K562 (cell line): ENCODE measurements around the gene ANKRD6. TPM values are rescaled to one million over a fixed set of nuclear protein-coding genes. Genes with fewer than 3 reads are reported as not detected.

Source experiments
- ATAC-seq: fragments of 200-7000 bp; cut with Tn5 transposase; 3 replicates; pipeline ENCODE4 v1.9.1; 2020; ENCODE audit warnings: moderate library complexity
- BruUV-seq: library from RNA; stranded (reverse); fragments of 400-500 nt; replicated peaks from 2 replicates; lab custom pipeline; 2021; lab: Mats Ljungman, UMichigan
- CTCF ChIA-PET: fragments of 300-600 bp; formaldehyde crosslinking; extraction: SDS; loops from one replicate; lab custom pipeline; 2021; ENCODE audit warnings: low intra/inter-chr PET ratio; lab: Yijun Ruan, JAX
- POLR2A ChIA-PET: fragments of 300-600, 350-650 bp; sonication (Branson Sonifier 250); formaldehyde crosslinking; extraction: SDS; loops from one replicate; lab custom pipeline; 2021; ENCODE audit warnings: antibody characterized with exemption, inconsistent platforms; lab: Yijun Ruan, JAX
- DNase-seq, 4 experiments: peaks; one replicate each; pipeline versions ENCODE4 v3.0.0 to v3.0.0-alpha.2; 2011 to 2018; ENCODE audit warnings: low spot score in 3 of 4, mixed read lengths in 3 of 4; ENCODE audit errors: extremely low read depth in 1 of 4
- FAIRE-seq: peaks from 2 replicates; lab custom pipeline; 2011; peaks lifted over from hg19 to GRCh38; lab: Jason Lieb, UNC
- H2AFZ ChIP-seq: 2 replicates; pipeline ENCODE4 v1.6.0; 2011; ENCODE audit warnings: low read depth, low read length, control low read depth, inconsistent platforms
- H3K27ac ChIP-seq: fragments of 200-600 bp; 3 replicates; pipeline ENCODE4 v1.8.0; 2011; ENCODE audit warnings: low read depth, mild to moderate bottlenecking, control low read depth, inconsistent platforms, low read length, moderate library complexity, mixed read lengths; ENCODE audit errors: extremely low read depth
- H3K27me3 ChIP-seq, 2 experiments: fragments of 300-600 bp in 1 of 2; 2 replicates in 1 of 2; 3 replicates in 1 of 2; pipeline versions ENCODE4 v1.6.0 to v1.8.0; 2011; ENCODE audit warnings: inconsistent platforms in 2 of 2, low read length in 2 of 2, mild to moderate bottlenecking in 1 of 2, mixed read lengths in 1 of 2, moderate library complexity in 1 of 2; ENCODE audit not compliant: control insufficient read depth in 2 of 2, insufficient read depth in 2 of 2
- H3K36me3 ChIP-seq: fragments of 300-600 bp; 3 replicates; pipeline ENCODE4 v1.8.0; 2011; ENCODE audit warnings: mild to moderate bottlenecking, low read length, inconsistent platforms; ENCODE audit not compliant: control insufficient read depth, insufficient read depth
- H3K4me1 ChIP-seq, 2 experiments: fragments of 200-600 bp in 1 of 2; replicated peaks in 1 of 2; 2 replicates in 1 of 2; 3 replicates in 1 of 2; pipeline versions ENCODE4 v1.5.1 to v1.8.0; 2011; ENCODE audit warnings: inconsistent platforms in 2 of 2, low read length in 2 of 2, mild to moderate bottlenecking in 1 of 2, mixed read lengths in 1 of 2, moderate library complexity in 1 of 2; ENCODE audit not compliant: control insufficient read depth in 2 of 2, insufficient read depth in 2 of 2
- H3K4me2 ChIP-seq: 2 replicates; pipeline ENCODE4 v1.6.1; 2011; ENCODE audit warnings: low read length, control low read depth, inconsistent platforms, mixed read lengths; ENCODE audit not compliant: insufficient read depth
- H3K4me3 ChIP-seq: fragments of 200-600 bp; sonication (generic), shearing (Covaris generic); 2 replicates; pipeline ENCODE4 v1.5.1; 2016; ENCODE audit warnings: control low read depth, inconsistent platforms
- H3K79me2 ChIP-seq: fragments of 200-600 bp; 3 replicates; pipeline ENCODE4 v1.8.0; 2011; ENCODE audit warnings: low read length, inconsistent platforms; ENCODE audit not compliant: control insufficient read depth, insufficient read depth
- H3K9ac ChIP-seq, 2 experiments: 2 replicates each; pipeline versions ENCODE4 v1.6.0 to v1.6.1; 2011; ENCODE audit warnings: low read depth in 2 of 2, low read length in 2 of 2, control low read depth in 1 of 2, inconsistent platforms in 1 of 2, mild to moderate bottlenecking in 1 of 2, mixed read lengths in 1 of 2; ENCODE audit not compliant: insufficient read depth in 1 of 2
- H3K9me1 ChIP-seq: one replicate; pipeline ENCODE4 v1.6.0; 2011; ENCODE audit warnings: inconsistent platforms, mild to moderate bottlenecking, low read length, moderate library complexity; ENCODE audit not compliant: control insufficient read depth, insufficient read depth
- H3K9me3 ChIP-seq: replicated peaks from 2 replicates; pipeline ENCODE4 v1.5.1; 2011; ENCODE audit warnings: low read depth, low read length, inconsistent platforms; ENCODE audit not compliant: control insufficient read depth, insufficient read depth
- H4K20me1 ChIP-seq: replicated peaks from 2 replicates; pipeline ENCODE4 v1.6.1; 2011; ENCODE audit warnings: low read length, inconsistent platforms, mixed read lengths; ENCODE audit not compliant: control insufficient read depth, insufficient read depth
- CCAR2 ChIP-seq: fragments of 200-400 bp; formaldehyde crosslinking; IDR thresholded peaks from 2 replicates; pipeline ENCODE4 v1.6.1; 2017; ENCODE audit warnings: mild to moderate bottlenecking, low read depth, low read length
- GABPA ChIP-seq: fragments of 200-800 bp; sonication (Bioruptor generic); conservative IDR thresholded peaks from 2 replicates; pipeline ENCODE4 v1.6.1; 2016; ENCODE audit warnings: low read depth, missing genetic modification characterization, missing compliant biosample characterization
- HMGXB4 ChIP-seq: sonication (generic); formaldehyde crosslinking; IDR thresholded peaks from 2 replicates; pipeline ENCODE4 v1.8.1; 2023; ENCODE audit warnings: mild to moderate bottlenecking, missing genetic modification reagents
- MAFG ChIP-seq: fragments of 450-650 bp; conservative IDR thresholded peaks from 2 replicates; pipeline ENCODE4 v1.6.1; 2016; ENCODE audit warnings: missing genetic modification characterization, missing compliant biosample characterization
- NFIC ChIP-seq: fragments of 450-650 bp; IDR thresholded peaks from 2 replicates; pipeline ENCODE4 v1.6.1; 2017; ENCODE audit warnings: mild to moderate bottlenecking, inconsistent platforms
- POLR2A ChIP-seq: fragments of 450-650 bp; conservative IDR thresholded peaks from 2 replicates; pipeline ENCODE4 v1.6.1; 2016
- POLR3G ChIP-seq: IDR thresholded peaks from 2 replicates; pipeline ENCODE4 v1.6.1; 2011; ENCODE audit not compliant: insufficient read length, insufficient replicate concordance; ENCODE audit errors: extremely low read depth
- ZNF197 ChIP-seq: fragments of 200-800 bp; sonication (Bioruptor generic); IDR thresholded peaks from 2 replicates; pipeline ENCODE4 v1.6.1; 2016; ENCODE audit warnings: low read depth, missing genetic modification characterization, missing compliant biosample characterization
- WGBS: fragments of 100-300 bp; shearing (Covaris generic); methylation state at CpG from one replicate; pipeline ENCODE4 v1.1.6; 2016; ENCODE audit warnings: low coverage, mixed read lengths; ENCODE audit not compliant: insufficient coverage; ENCODE audit errors: missing lambda C conversion rate; 5-methylcytosine and 5-hydroxymethylcytosine counted together
- in situ Hi-C: fragments of 300-500 bp; cut with MboI; formaldehyde crosslinking; loops from 4 replicates; pipeline ENCODE4 v1.15.0; 2018; ENCODE audit warnings: inconsistent platforms, mixed read lengths
- intact Hi-C: fragments of 100-400 bp; cut with micrococcal nuclease; formaldehyde crosslinking; loops from 2 replicates; pipeline ENCODE4 v1.14.2; 2022
- polyA plus RNA-seq, 8 experiments: library from polyadenylated mRNA; depleted of rRNA in 4 of 8; stranded (reverse) in 5 of 8; unstranded in 3 of 8; fragments of >200 nt; fragmentation: Nextera tagmentation in 2 of 8; fragmentation: Illumina TruSeq in 1 of 8; extraction: Ambion mirVana in 2 of 8; extraction: Trizol in 1 of 8; gene quantifications; 2 replicates each; pipeline versions ENCODE4 v1.2.1 to v1.2.3, GENCODE V29; 2011 to 2014; ENCODE audit warnings: inconsistent platforms in 1 of 8, missing spikeins in 1 of 8
- total RNA-seq, 7 experiments: library from RNA; depleted of rRNA in 6 of 7; stranded (reverse); fragments of >200 nt in 6 of 7; fragmentation: Illumina TruSeq in 2 of 7; extraction: Trizol in 2 of 7; gene quantifications; 2 replicates each; pipeline versions ENCODE4 v1.2.1 to v1.2.3, GENCODE V29; 2011 to 2021; ENCODE audit warnings: low replicate concordance in 1 of 7

ANKRD6 gene
- total and polyA plus RNA-seq, 9 of the 15 experiments (the other 6 are each of a cell fraction or from before 2014, with no cell fraction given): 0.04 to 0.22 (median 0.08) TPM; not detected in 4

GRCh38 chr6:89475101-89475500 is 42.1 kb downstream of the ANKRD6 start:
- no peaks in the 10 kb centered on the region for H3K79me2 ChIP-seq
- peaks cover 7 to 11% of the 10 kb centered on the region in 2 experiments; a peak in 4 of 5 replicates for H3K27me3 ChIP-seq
- no peak overlapping the region for H3K27ac ChIP-seq
- DNase-seq: no peak
- no peaks in the 10 kb centered on the region for H3K9me3 ChIP-seq
- H3K9me1 ChIP-seq: no peaks in the 10 kb centered on the region
- in situ Hi-C loops (no loop called here), intact Hi-C loops (no loop called here)
- H3K36me3 ChIP-seq: no peaks in the 10 kb centered on the region
- H3K9ac ChIP-seq: no peak overlapping the region
- ChIA-PET POLR2A (no interaction called here), CTCF (no interaction called here)
- no peak overlapping the region for H3K4me3 ChIP-seq
- no peak overlapping the region for H3K4me2 ChIP-seq
- FAIRE-seq: no peak
- no peak for ATAC-seq
- H3K4me1 ChIP-seq: no peaks in the 10 kb centered on the region; a peak in 1 of 5 replicates
- no peaks in the 10 kb centered on the region for H4K20me1 ChIP-seq
- H2AFZ ChIP-seq: no peak overlapping the region
- no TSS peak for BruUV-seq
- WGBS: 3% methylated on average over 2 of the region's 2 CpGs
- TF ChIP-seq POLR2A: no peak
- 0 out of 2 replicates have a peak, but pooled peaks have one; percentile 24 for TF ChIP-seq MAFG
- no peak for TF ChIP-seq ZNF197 (CRISPR knock-in tag)
- TF ChIP-seq POLR3G: no peak
- TF ChIP-seq NFIC: 0 out of 2 replicates have a peak, but pooled peaks have one; percentile 4
- no peak for TF ChIP-seq GABPA (tag)
- no peak for TF ChIP-seq CCAR2
- no peak for TF ChIP-seq HMGXB4 (CRISPR knock-in tag)
- TF ChIP-seq, all 486 proteins: peak for 2
